Measurements from ENCODE around the gene ZNF70.

GRCh38 chr22:23744001-23744400 lies 6.9 kb downstream of the ZNF70 start:
- TF ChIP-seq RAD21 (IDR thresholded peaks at IDR 0.05; ENCODE audit: low read length) (no peak), POLR2A (IDR thresholded peaks at IDR 0.05; ENCODE audit: low read depth, low read length) (no peak), FOS (IDR thresholded peaks at IDR 0.05; ENCODE audit: low read depth, low read length) (no peak), MAFK (IDR thresholded peaks at IDR 0.05; ENCODE audit: low read depth, low read length) (no peak), SMC3 (IDR thresholded peaks at IDR 0.05; ENCODE audit: low read depth, low read length) (no peak), CEBPB (IDR thresholded peaks at IDR 0.05; ENCODE audit: low read depth, low read length) (no peak), MAZ (IDR thresholded peaks at IDR 0.05; ENCODE audit: borderline replicate concordance, low read depth, low read length) (no peak), NFE2L2 (IDR thresholded peaks at IDR 0.05; ENCODE audit: low read depth, low read length) (no peak), CHD1 (IDR thresholded peaks at IDR 0.05; ENCODE audit: low read depth, low read length) (no peak), MXI1 (IDR thresholded peaks at IDR 0.05; ENCODE audit: borderline replicate concordance, low read depth, low read length) (no peak), RFX5 (IDR thresholded peaks at IDR 0.05; ENCODE audit: low read depth, low read length) (no peak)
- TF ChIP-seq, protein P1, sequence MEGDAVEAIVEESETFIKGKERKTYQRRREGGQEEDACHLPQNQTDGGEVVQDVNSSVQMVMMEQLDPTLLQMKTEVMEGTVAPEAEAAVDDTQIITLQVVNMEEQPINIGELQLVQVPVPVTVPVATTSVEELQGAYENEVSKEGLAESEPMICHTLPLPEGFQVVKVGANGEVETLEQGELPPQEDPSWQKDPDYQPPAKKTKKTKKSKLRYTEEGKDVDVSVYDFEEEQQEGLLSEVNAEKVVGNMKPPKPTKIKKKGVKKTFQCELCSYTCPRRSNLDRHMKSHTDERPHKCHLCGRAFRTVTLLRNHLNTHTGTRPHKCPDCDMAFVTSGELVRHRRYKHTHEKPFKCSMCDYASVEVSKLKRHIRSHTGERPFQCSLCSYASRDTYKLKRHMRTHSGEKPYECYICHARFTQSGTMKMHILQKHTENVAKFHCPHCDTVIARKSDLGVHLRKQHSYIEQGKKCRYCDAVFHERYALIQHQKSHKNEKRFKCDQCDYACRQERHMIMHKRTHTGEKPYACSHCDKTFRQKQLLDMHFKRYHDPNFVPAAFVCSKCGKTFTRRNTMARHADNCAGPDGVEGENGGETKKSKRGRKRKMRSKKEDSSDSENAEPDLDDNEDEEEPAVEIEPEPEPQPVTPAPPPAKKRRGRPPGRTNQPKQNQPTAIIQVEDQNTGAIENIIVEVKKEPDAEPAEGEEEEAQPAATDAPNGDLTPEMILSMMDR (conservative IDR thresholded peaks at IDR 0.05; ENCODE audit: low read depth, low read length) = no peak
- TF ChIP-seq, protein P2, sequence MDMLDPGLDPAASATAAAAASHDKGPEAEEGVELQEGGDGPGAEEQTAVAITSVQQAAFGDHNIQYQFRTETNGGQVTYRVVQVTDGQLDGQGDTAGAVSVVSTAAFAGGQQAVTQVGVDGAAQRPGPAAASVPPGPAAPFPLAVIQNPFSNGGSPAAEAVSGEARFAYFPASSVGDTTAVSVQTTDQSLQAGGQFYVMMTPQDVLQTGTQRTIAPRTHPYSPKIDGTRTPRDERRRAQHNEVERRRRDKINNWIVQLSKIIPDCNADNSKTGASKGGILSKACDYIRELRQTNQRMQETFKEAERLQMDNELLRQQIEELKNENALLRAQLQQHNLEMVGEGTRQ (IDR thresholded peaks at IDR 0.05; ENCODE audit: low read depth, low read length) = no peak

All from IMR-90 (cell line).